ENCODE data around the gene KXD1. TPM values are rescaled to one million over a fixed set of nuclear protein-coding genes. Genes with fewer than 3 reads are reported as not detected.

KXD1 gene
- total and polyA plus RNA-seq, 10 of the 15 experiments (the other 5 are each of a cell fraction or from before 2014, with no cell fraction given), result 27.5 to 209 (median 129) TPM

- TF ChIP-seq REST (IDR thresholded peaks at IDR 0.05; ENCODE audit: low read depth, low read length), result no peak
- TF ChIP-seq USF2 (IDR thresholded peaks at IDR 0.05; ENCODE audit: borderline replicate concordance, low read depth, low read length), result no peak
- TF ChIP-seq KDM1A (IDR thresholded peaks at IDR 0.05; ENCODE audit: borderline replicate concordance), result no peak
- TF ChIP-seq CHD1 (IDR thresholded peaks at IDR 0.05; ENCODE audit: low read depth, low read length), result no peak
- no peak for TF ChIP-seq NBN (IDR thresholded peaks at IDR 0.05)
- TF ChIP-seq STAT1 (conservative IDR thresholded peaks at IDR 0.05), result no peak
- TF ChIP-seq SMAD5 (IDR thresholded peaks at IDR 0.05; ENCODE audit: low read depth), result no peak
- no peak for TF ChIP-seq BCL3 (IDR thresholded peaks at IDR 0.05; ENCODE audit: borderline replicate concordance, insufficient read depth, low read depth, low read length, poor library complexity, severe bottlenecking)
- TF ChIP-seq RFX5 (IDR thresholded peaks at IDR 0.05; ENCODE audit: low read depth, low read length), result no peak
- no peak for TF ChIP-seq SREBF1 (IDR thresholded peaks at IDR 0.05; ENCODE audit: low read length)
- TF ChIP-seq CTCF (IDR thresholded peaks at IDR 0.05 in 2 of 3, conservative IDR thresholded peaks at IDR 0.05 in 1 of 3; ENCODE audit: control insufficient read depth in 2 of 3, extremely low read depth in 1 of 3, insufficient read depth in 1 of 3, low read depth in 3 of 3, low read length in 3 of 3), result no peak
These were observed 9.3 kb downstream of the KXD1 start (continued) for GRCh38 chr19:18566953-18567352.
